Measurements from ENCODE around the gene EXOSC7. TPM values are rescaled to one million over a fixed set of nuclear protein-coding genes. Genes with fewer than 3 reads are reported as not detected.

EXOSC7 gene
- polyA plus RNA-seq, 1 of the 3 experiments (the other 2 are of a cell fraction) = 83.5 TPM

DNA sequence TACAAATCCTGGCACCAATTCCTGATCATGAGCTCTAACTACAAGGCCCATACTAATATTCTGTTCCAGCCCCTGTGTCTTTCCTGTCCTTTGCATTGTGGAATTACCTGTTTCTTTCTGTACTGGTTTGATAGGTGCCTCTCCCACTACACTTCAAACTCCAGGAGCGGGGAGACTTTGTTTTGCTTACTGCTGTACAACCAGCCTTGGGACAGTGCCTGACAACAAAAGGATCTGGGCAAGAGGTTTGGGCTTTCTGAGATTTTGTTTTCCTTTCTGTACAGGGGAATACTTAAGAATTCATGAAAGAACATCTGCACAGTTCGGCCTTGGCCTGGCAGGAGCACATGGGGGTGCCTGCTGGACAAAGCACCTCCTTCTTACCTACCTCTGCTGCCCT, 45.1 kb upstream of the EXOSC7 start (continued):
- TF ChIP-seq TCF12 (IDR thresholded peaks at IDR 0.05) (no peak), YY1 (IDR thresholded peaks at IDR 0.05; ENCODE audit: low read depth) (no peak), EP300 (IDR thresholded peaks at IDR 0.05; ENCODE audit: borderline replicate concordance in 1 of 2, low read depth in 1 of 2, low read length in 1 of 2) (no peak), POLR2AphosphoS5 (IDR thresholded peaks at IDR 0.05; ENCODE audit: low read depth, low read length) (no peak), FOSL2 (IDR thresholded peaks at IDR 0.05; ENCODE audit: borderline replicate concordance, low read depth) (no peak)
- TF ChIP-seq, protein P1, sequence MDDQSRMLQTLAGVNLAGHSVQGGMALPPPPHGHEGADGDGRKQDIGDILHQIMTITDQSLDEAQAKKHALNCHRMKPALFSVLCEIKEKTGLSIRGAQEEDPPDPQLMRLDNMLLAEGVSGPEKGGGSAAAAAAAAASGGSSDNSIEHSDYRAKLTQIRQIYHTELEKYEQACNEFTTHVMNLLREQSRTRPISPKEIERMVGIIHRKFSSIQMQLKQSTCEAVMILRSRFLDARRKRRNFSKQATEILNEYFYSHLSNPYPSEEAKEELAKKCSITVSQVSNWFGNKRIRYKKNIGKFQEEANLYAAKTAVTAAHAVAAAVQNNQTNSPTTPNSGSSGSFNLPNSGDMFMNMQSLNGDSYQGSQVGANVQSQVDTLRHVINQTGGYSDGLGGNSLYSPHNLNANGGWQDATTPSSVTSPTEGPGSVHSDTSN (IDR thresholded peaks at IDR 0.05) = no peak

DNA sequence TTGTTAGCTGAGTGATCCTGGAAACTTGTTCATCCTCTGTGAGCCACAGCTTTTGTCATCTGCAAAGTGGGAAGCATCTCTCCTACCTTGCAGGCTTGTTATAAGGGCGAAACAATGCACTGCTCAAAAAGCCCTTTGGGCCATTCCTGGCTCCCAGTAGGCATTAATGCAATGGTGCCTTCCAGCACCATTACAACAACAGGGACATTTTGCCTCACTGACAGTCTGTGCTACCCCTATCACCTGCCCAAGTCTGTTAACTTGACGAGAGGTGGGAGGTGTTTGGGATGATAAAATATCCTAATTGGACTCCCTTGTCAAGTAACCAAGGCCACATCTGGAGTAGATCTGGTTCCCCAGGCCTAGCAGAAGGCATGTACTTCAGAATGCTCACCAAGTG, 44.3 kb upstream of the EXOSC7 start:
- DNase-seq = no peak
- ChIA-PET POLR2A (no interaction called here), CTCF (interaction anchor here (1.2 kb wide), 1 partner anchor 17 kb away, joined by 6 read pairs; no protein-coding TSS in a partner anchor)
- no peaks in the 10 kb centered on the region for H3F3A ChIP-seq (replicated peaks; ENCODE audit: insufficient read depth)
- peaks cover 9% of the 10 kb centered on the region; the same call in 1 of the 2 replicates for H3K79me2 ChIP-seq (ENCODE audit: insufficient read depth)
- H2AFZ ChIP-seq (ENCODE audit: low read depth) = no peak overlapping the region
- H3K4me1 ChIP-seq (ENCODE audit: control insufficient read depth in 1 of 2, insufficient read depth in 2 of 2, low read depth in 1 of 2, low read length in 1 of 2) = no peaks in the 10 kb centered on the region
- no peak overlapping the region for H3K27ac ChIP-seq (ENCODE audit: low read depth in 2 of 2, low read length in 1 of 2)
- H3K4me3 ChIP-seq (ENCODE audit: low read depth in 2 of 2, low read length in 1 of 2) = no peak overlapping the region
- H3K36me3 ChIP-seq (replicated peaks in 1 of 2; ENCODE audit: control insufficient read depth in 1 of 2, insufficient read depth in 2 of 2, low read length in 1 of 2) = peaks cover 17 to 53% of the 10 kb centered on the region in 2 experiments
- 90% methylated on average over 2 of the region's 2 CpGs for WGBS (ENCODE audit: low lambda C conversion rate)
- H3K27me3 ChIP-seq (ENCODE audit: insufficient read depth) = no peaks in the 10 kb centered on the region
- no peaks in the 10 kb centered on the region for H3K9me3 ChIP-seq
- H3K9ac ChIP-seq = no peak overlapping the region
- H4K20me1 ChIP-seq (ENCODE audit: insufficient read depth) = no peaks in the 10 kb centered on the region
- H3K9me2 ChIP-seq = no peaks in the 10 kb centered on the region
- H3K4me2 ChIP-seq = no peak overlapping the region
- no peak for TF ChIP-seq POLR2AphosphoS5 (IDR thresholded peaks at IDR 0.05; ENCODE audit: low read depth, low read length)

DNA sequence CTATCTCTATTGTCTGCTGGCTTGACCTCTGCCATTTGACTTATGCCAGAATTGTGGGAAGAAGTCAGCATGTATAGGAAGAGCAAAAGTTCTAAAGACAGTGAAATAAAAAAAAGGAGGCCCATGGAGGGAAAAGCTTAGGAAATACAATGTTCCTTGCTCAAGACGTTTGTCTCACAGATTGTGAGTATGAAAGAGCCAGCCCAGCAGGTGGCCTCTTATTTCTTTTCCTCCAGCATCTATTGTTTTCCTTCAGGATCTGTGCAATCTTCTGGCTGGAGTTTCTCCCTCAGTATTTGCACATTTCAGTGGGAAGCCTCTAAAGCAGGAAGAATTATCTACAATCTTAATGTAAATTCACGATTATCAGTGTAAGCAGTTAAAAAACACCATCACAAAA, 43.8 kb upstream of the EXOSC7 start:
- Histone ChIP-seq H4K20me1 (ENCODE audit: insufficient read depth) (no peaks in the 10 kb centered on the region), H3K27ac (ENCODE audit: low read depth in 2 of 2, low read length in 1 of 2) (no peak overlapping the region), H3K4me3 (ENCODE audit: low read depth in 2 of 2, low read length in 1 of 2) (no peak overlapping the region), H2AFZ (ENCODE audit: low read depth) (no peak overlapping the region), H3K9ac (no peak overlapping the region), H3K4me1 (ENCODE audit: control insufficient read depth in 1 of 2, insufficient read depth in 2 of 2, low read depth in 1 of 2, low read length in 1 of 2) (no peaks in the 10 kb centered on the region), H3K79me2 (ENCODE audit: insufficient read depth) (peaks cover 9% of the 10 kb centered on the region; the same call in 1 of the 2 replicates), H3K4me2 (no peak overlapping the region), H3K36me3 (replicated peaks in 1 of 2; ENCODE audit: control insufficient read depth in 1 of 2, insufficient read depth in 2 of 2, low read length in 1 of 2) (peaks cover 15 to 49% of the 10 kb centered on the region in 2 experiments), H3K9me2 (no peaks in the 10 kb centered on the region), H3F3A (replicated peaks; ENCODE audit: insufficient read depth) (no peaks in the 10 kb centered on the region), H3K27me3 (ENCODE audit: insufficient read depth) (no peaks in the 10 kb centered on the region), H3K9me3 (no peaks in the 10 kb centered on the region)
- POLR2A ChIA-PET = no interaction called here
- TF ChIP-seq, protein P2, sequence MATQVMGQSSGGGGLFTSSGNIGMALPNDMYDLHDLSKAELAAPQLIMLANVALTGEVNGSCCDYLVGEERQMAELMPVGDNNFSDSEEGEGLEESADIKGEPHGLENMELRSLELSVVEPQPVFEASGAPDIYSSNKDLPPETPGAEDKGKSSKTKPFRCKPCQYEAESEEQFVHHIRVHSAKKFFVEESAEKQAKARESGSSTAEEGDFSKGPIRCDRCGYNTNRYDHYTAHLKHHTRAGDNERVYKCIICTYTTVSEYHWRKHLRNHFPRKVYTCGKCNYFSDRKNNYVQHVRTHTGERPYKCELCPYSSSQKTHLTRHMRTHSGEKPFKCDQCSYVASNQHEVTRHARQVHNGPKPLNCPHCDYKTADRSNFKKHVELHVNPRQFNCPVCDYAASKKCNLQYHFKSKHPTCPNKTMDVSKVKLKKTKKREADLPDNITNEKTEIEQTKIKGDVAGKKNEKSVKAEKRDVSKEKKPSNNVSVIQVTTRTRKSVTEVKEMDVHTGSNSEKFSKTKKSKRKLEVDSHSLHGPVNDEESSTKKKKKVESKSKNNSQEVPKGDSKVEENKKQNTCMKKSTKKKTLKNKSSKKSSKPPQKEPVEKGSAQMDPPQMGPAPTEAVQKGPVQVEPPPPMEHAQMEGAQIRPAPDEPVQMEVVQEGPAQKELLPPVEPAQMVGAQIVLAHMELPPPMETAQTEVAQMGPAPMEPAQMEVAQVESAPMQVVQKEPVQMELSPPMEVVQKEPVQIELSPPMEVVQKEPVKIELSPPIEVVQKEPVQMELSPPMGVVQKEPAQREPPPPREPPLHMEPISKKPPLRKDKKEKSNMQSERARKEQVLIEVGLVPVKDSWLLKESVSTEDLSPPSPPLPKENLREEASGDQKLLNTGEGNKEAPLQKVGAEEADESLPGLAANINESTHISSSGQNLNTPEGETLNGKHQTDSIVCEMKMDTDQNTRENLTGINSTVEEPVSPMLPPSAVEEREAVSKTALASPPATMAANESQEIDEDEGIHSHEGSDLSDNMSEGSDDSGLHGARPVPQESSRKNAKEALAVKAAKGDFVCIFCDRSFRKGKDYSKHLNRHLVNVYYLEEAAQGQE (IDR thresholded peaks at IDR 0.05; ENCODE audit: low read depth, low read length) = no peak
- TF ChIP-seq, protein P3, sequence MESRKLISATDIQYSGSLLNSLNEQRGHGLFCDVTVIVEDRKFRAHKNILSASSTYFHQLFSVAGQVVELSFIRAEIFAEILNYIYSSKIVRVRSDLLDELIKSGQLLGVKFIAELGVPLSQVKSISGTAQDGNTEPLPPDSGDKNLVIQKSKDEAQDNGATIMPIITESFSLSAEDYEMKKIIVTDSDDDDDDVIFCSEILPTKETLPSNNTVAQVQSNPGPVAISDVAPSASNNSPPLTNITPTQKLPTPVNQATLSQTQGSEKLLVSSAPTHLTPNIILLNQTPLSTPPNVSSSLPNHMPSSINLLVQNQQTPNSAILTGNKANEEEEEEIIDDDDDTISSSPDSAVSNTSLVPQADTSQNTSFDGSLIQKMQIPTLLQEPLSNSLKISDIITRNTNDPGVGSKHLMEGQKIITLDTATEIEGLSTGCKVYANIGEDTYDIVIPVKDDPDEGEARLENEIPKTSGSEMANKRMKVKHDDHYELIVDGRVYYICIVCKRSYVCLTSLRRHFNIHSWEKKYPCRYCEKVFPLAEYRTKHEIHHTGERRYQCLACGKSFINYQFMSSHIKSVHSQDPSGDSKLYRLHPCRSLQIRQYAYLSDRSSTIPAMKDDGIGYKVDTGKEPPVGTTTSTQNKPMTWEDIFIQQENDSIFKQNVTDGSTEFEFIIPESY (IDR thresholded peaks at IDR 0.05; ENCODE audit: borderline replicate concordance, low read depth) = no peak
- no peak for TF ChIP-seq USF2 (IDR thresholded peaks at IDR 0.05; ENCODE audit: borderline replicate concordance, low read depth, low read length)
- no peak for TF ChIP-seq CHD2 (IDR thresholded peaks at IDR 0.05; ENCODE audit: low read length, partially characterized antibody)
- no peak for TF ChIP-seq TEAD4 (IDR thresholded peaks at IDR 0.05; ENCODE audit: borderline replicate concordance, insufficient read depth)
- TF ChIP-seq TAF1 (IDR thresholded peaks at IDR 0.05; ENCODE audit: borderline replicate concordance, low read depth, low read length) = no peak
- TF ChIP-seq SIN3A (IDR thresholded peaks at IDR 0.05; ENCODE audit: borderline replicate concordance, low read depth, low read length) = no peak
- TF ChIP-seq JUND (IDR thresholded peaks at IDR 0.05) = no peak
- DNase-seq = no peak
- WGBS (ENCODE audit: low lambda C conversion rate) = 89% methylated on average over 2 of the region's 2 CpGs
- CTCF ChIA-PET = no interaction called here
